ENCODE measurements around the gene FRMD6.

GRCh38 chr14:51609955-51610283 lies 41.8 kb upstream of the FRMD6 start:
- TF ChIP-seq CTCF (IDR thresholded peaks at IDR 0.05) (no peak), EP300 (IDR thresholded peaks at IDR 0.05) (no peak), POLR2AphosphoS5 (IDR thresholded peaks at IDR 0.05) (no peak), POLR2A (IDR thresholded peaks at IDR 0.05) (no peak)
